SK-N-SH (cell line): ENCODE data around the gene APOL2.

Experiments used
- CTCF ChIP-seq: fragments of 200-600 bp; sonication (generic); IDR thresholded peaks from 2 replicates; pipeline ENCODE4 v1.6.1; 2017; ENCODE audit warnings: antibody characterized with exemption, mild to moderate bottlenecking, moderate library complexity
- ELF1 ChIP-seq: IDR thresholded peaks from 2 replicates; pipeline ENCODE4 v1.4.0; 2012
- EP300 ChIP-seq, 2 experiments: IDR thresholded peaks; 2 replicates each; pipeline versions ENCODE4 v1.4.0 to v1.6.1; 2012; ENCODE audit warnings: borderline replicate concordance in 1 of 2, low read depth in 1 of 2, low read length in 1 of 2
- SMC3 ChIP-seq: IDR thresholded peaks from 2 replicates; pipeline ENCODE4 v1.6.1; 2012; ENCODE audit warnings: low read depth, low read length, improper control_type of control experiment
- USF2 ChIP-seq: fragments of 150-350 bp; IDR thresholded peaks from 2 replicates; pipeline ENCODE4 v1.6.1; 2017; ENCODE audit warnings: antibody characterized with exemption, low read length, low read depth, borderline replicate concordance

DNA sequence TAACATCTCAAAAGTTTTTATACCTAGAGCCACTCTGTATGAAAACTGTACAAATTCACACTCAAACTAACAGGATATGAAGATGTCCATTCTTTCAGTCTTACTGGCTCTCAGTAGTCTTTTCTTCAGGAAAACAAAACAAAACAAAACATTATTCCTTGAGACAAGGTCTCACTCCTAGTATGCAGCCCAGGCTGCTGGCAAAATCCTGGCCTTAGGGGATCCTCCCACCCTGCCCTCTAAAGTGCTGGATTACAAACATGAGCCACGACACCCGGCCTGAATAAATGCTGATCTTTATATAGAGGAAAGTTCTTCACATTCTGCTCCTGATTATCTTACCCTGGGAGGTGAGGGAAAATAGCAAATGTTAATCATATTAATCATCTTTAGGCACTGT lies 5.1 kb downstream of the APOL2 start:
- TF ChIP-seq ELF1 (no peak), SMC3 (no peak), CTCF (no peak), USF2 (no peak), EP300 (IDR thresholded peaks at IDR 0.05; ENCODE audit: borderline replicate concordance in 1 of 2, low read depth in 1 of 2, low read length in 1 of 2) (no peak)
